Gastrocnemius medialis (tissue), 4 donors: ENCODE data around the gene LTO1.

Experiments
- CTCF ChIP-seq, 5 experiments: fragments of 450-650 bp in 3 of 5; fragments of 200-600 bp in 2 of 5; sonication (generic) in 2 of 5; IDR thresholded peaks in 4 of 5; conservative IDR thresholded peaks in 1 of 5; 1 replicate in 4 of 5; 2 replicates in 1 of 5; pipeline ENCODE4 v1.5.1; 2016 to 2019; ENCODE audit warnings: antibody characterized with exemption in 5 of 5, mild to moderate bottlenecking in 3 of 5, moderate library complexity in 3 of 5
- POLR2A ChIP-seq, 2 donors: fragments of 450-650 bp; IDR thresholded peaks; one replicate each; pipeline ENCODE4 v1.6.1; 2017; ENCODE audit warnings: antibody characterized with exemption in 2 of 2, mild to moderate bottlenecking in 2 of 2, moderate library complexity in 2 of 2

DNA sequence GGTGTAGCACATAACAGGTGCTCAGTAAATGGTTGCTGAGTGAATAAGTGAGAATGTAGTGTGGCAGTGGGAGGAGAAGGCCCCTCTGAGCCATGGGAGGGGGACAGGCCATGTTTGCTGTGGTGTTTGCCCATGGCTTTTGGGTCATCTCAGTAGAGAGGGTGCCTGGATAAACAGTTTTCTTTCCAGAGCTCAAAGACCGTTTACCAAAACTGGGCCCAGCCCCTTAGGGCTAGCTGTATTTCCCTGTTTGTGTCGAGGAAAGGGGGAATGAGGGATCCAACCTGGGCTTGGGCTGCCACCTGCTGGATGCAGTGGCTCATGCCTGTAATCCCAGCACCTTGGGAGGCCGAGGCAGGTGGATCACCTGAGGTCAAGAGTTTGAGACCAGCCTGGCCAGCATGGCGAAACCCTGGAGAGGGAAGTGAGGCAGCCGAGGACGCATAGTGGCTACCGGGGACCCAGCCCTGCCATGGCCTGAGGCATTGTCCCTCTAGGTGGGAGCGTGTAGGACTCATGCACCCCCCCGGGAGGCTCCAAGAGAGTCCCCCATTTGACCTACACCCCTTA lies 8.7 kb upstream of the LTO1 start:
- TF ChIP-seq CTCF (IDR thresholded peaks at IDR 0.05 in 4 of 5, conservative IDR thresholded peaks at IDR 0.05 in 1 of 5), result no peak
- no peak for TF ChIP-seq POLR2A (IDR thresholded peaks at IDR 0.05)
